Psoas muscle (tissue), 8 donors: ENCODE results near the gene SLC2A9. TPM values are rescaled to one million over a fixed set of nuclear protein-coding genes. Genes with fewer than 3 reads are reported as not detected.

ENCODE experiments used
- ATAC-seq, 4 donors: fragments of 200-7000 bp; cut with Tn5 transposase; one replicate each; pipeline ENCODE4 v1.9.1; 2020; ENCODE audit warnings: moderate library complexity in 3 of 4, mild to moderate bottlenecking in 2 of 4
- DNase-seq, 2 donors: peaks; one replicate each; pipeline ENCODE4 v3.0.0-alpha.2; 2020
- H3K27ac ChIP-seq: fragments of 200-600 bp; one replicate; pipeline ENCODE4 v1.8.0; 2022
- H3K27me3 ChIP-seq, 3 donors: fragments of 200-600 bp in 1 of 3; one replicate each; pipeline versions ENCODE4 v1.6.1 to v1.8.0; 2013 to 2022; ENCODE audit warnings: low read length in 2 of 3, mild to moderate bottlenecking in 2 of 3, moderate library complexity in 1 of 3; ENCODE audit not compliant: insufficient read depth in 3 of 3
- H3K36me3 ChIP-seq, 2 donors: fragments of 200-600 bp in 1 of 2; one replicate each; pipeline versions ENCODE4 v1.6.1 to v1.8.0; 2013 to 2022; ENCODE audit warnings: low read depth in 1 of 2, mild to moderate bottlenecking in 1 of 2, moderate library complexity in 1 of 2; ENCODE audit not compliant: insufficient read depth in 1 of 2
- H3K4me1 ChIP-seq: fragments of 200-600 bp; one replicate; pipeline ENCODE4 v1.8.0; 2022
- H3K4me3 ChIP-seq: fragments of 200-600 bp; one replicate; pipeline ENCODE4 v1.8.0; 2022; ENCODE audit warnings: mild to moderate bottlenecking
- H3K9me3 ChIP-seq: fragments of 200-600 bp; one replicate; pipeline ENCODE4 v1.8.0; 2022
- WGBS, 3 donors: extraction: QIAGEN DNeasy Blood & Tissue Kit; methylation state at CpG; one replicate each; pipeline versions ENCODE4 v1.1.6 to v1.1.7; 2013; 5-methylcytosine and 5-hydroxymethylcytosine counted together
- intact Hi-C, 2 donors: fragments of 100-400 bp; cut with DNase I; formaldehyde crosslinking; loops; one replicate each; pipeline versions ENCODE4 v1.11.0 to v1.14.2; 2022
- polyA plus RNA-seq, 3 donors: library from polyadenylated mRNA; stranded (reverse); fragments of 200-250 nt; gene quantifications; one replicate each; pipeline ENCODE4 v1.2.3, GENCODE V29; 2013
- total RNA-seq, 4 donors: library from RNA; stranded (reverse); fragmentation: NEBNext Ultra II Directional in 2 of 4; extraction: Animal tissue kit (Norgen Biotek cat#: 25700) in 2 of 4; gene quantifications; one replicate each; pipeline versions ENCODE4 v1.2.1 to v1.2.4, GENCODE V29; 2021 to 2023
- TF ChIP-seq, protein P1 (sequence below): fragments of 200-600 bp; IDR thresholded peaks from one replicate; pipeline ENCODE4 v1.8.0; 2022; ENCODE audit warnings: antibody characterized with exemption
- donor health status: healthy with polysubstance abuse.
- donor health status: DM: no; HTN: no; CAD: no; lungs with moderate emphysema.
- donor health status: Bipolar disorder and iron deficiency.
- donor health status: healthy.
- donor health status: DM: yes; HTN: yes; CAD: no.
- donor health status: DM: no; HTN: no; CAD: no.
- donor health status: DM: no; HTN: no; CAD: no.
- donor health status: DM: yes; HTN: yes; CAD: no.

SLC2A9 gene
- total and polyA plus RNA-seq, 7 donors, result 0.37 to 2.7 (median 1.3) TPM

DNA sequence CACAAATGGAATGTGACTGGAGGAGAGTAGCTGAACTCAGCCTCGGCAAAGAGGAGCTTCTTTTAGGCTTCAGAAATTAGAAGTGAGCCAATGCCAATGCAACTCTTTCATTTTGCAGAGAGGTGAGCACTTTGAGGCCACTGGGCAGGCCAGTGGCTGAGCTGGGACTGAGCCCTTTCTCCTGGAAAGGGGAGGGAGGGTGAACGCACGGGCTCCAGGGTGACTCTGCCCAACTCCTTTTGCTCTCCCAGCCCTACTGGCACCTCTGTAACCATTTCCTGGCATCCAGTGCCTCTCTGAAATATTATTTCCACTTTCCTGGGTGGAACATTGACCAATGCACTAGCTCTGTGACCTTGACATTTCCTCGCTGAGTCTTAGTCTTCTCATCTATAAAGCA is 88.1 kb downstream of the SLC2A9 start:
- ATAC-seq (no peak), DNase-seq (no peak)
- no peaks in the 10 kb centered on the region for H3K36me3 ChIP-seq
- no peaks in the 10 kb centered on the region for H3K27me3 ChIP-seq
- no peak overlapping the region for H3K4me3 ChIP-seq
- H3K4me1 ChIP-seq, result no peaks in the 10 kb centered on the region
- WGBS, 3 donors, result 64 to 78% (median 65%) methylated on average over 4 of the region's 4 CpGs
- no peaks in the 10 kb centered on the region for H3K9me3 ChIP-seq
- no peak overlapping the region for H3K27ac ChIP-seq
- intact Hi-C loops, result no loop called here
- TF ChIP-seq, protein P1, sequence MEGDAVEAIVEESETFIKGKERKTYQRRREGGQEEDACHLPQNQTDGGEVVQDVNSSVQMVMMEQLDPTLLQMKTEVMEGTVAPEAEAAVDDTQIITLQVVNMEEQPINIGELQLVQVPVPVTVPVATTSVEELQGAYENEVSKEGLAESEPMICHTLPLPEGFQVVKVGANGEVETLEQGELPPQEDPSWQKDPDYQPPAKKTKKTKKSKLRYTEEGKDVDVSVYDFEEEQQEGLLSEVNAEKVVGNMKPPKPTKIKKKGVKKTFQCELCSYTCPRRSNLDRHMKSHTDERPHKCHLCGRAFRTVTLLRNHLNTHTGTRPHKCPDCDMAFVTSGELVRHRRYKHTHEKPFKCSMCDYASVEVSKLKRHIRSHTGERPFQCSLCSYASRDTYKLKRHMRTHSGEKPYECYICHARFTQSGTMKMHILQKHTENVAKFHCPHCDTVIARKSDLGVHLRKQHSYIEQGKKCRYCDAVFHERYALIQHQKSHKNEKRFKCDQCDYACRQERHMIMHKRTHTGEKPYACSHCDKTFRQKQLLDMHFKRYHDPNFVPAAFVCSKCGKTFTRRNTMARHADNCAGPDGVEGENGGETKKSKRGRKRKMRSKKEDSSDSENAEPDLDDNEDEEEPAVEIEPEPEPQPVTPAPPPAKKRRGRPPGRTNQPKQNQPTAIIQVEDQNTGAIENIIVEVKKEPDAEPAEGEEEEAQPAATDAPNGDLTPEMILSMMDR, result no peak

DNA sequence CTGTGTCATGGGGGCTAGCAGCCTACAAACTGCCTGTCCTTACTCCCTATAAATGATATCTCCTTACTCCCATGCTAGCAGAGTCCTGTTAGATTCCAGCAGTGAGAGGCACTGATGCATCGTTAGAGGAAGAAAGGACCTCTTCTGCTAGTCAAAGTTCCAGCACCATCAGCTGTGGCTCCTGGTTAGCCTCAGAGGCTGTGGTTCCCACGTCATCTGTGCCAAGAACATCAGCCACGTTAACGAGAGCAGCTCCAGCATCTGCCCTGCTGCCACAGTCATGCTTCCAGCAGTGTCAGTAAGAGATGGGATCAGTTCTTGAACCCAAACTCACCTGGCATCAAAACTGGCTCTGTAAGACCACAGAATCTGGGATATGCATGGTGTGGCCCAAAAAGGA is 88.5 kb downstream of the SLC2A9 start:
- intact Hi-C loops, result no loop called here
- WGBS, 3 donors, result 47 to 58% (median 48%) methylated on average over 4 of the region's 4 CpGs

DNA sequence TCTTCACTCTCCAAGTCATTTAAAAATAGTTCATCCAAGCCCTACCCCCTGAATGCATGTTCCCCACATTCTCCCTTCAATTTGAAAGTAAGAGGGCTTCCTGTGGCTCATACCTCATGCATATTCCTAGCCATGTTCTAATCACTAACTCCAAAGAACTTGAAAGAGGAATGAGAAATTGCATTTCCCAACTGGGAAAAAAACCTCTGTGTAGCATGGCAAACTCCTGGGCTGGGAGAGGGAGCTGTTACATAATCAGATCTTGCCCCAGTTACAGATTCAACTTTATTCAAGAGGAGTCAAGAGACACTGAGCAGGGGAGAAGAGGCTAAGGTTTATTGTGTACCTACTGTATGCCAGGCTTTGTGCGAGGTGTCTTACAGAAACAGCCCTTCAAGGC is 90.2 kb downstream of the SLC2A9 start:
- 94 to 98% (median 96%) methylated on average over 1 of the region's 1 CpG for WGBS, 3 donors

More for the DNA sequence above, 88.5 kb downstream of the SLC2A9 start:
- no peaks in the 10 kb centered on the region for H3K4me1 ChIP-seq
- DNase-seq (no peak), ATAC-seq (no peak)
- H3K36me3 ChIP-seq, result no peaks in the 10 kb centered on the region
- no peak overlapping the region for H3K27ac ChIP-seq
- H3K4me3 ChIP-seq, result no peak overlapping the region
- H3K27me3 ChIP-seq, result no peaks in the 10 kb centered on the region
- H3K9me3 ChIP-seq, result no peaks in the 10 kb centered on the region
- TF ChIP-seq, protein P1, result no peak

DNA sequence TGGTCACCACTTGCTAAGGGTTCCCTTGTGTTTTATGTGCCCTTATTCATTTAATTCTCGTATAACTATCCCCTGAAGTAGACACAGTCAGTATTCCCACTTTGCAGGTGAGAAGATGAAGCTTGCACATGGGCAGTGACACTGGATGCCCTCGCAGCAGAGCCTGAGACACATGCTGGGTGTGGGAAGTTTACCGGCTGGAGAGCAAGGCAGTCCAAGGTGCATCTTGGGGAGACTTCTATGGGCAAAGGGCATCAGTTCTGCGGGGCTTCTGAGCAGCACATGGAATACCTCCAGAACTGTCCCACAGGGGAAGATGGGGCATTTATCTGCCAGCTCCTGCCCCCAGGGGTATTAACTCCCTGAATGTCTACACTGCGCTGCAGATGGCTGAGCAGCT is 92.2 kb downstream of the SLC2A9 start:
- intact Hi-C loops, result loop anchor here in 1 of 2 donors (10.0 kb wide), 1 partner anchor 164 kb away; no protein-coding TSS in a partner anchor
- H3K27ac ChIP-seq, result no peak overlapping the region
- WGBS, 3 donors, result 80 to 92% (median 82%) methylated on average over 5 of the region's 5 CpGs
- no peak for ATAC-seq
- DNase-seq, result no peak
- no peaks in the 10 kb centered on the region for H3K4me1 ChIP-seq
- H3K36me3 ChIP-seq, result no peaks in the 10 kb centered on the region
- TF ChIP-seq, protein P1, result no peak
- no peaks in the 10 kb centered on the region for H3K9me3 ChIP-seq
- no peaks in the 10 kb centered on the region for H3K27me3 ChIP-seq
- no peak overlapping the region for H3K4me3 ChIP-seq

More for the DNA sequence above, 90.2 kb downstream of the SLC2A9 start:
- ATAC-seq (no peak), DNase-seq (no peak)
- no peaks in the 10 kb centered on the region for H3K4me1 ChIP-seq
- no peak overlapping the region for H3K4me3 ChIP-seq
- no peaks in the 10 kb centered on the region for H3K36me3 ChIP-seq
- intact Hi-C loops, result no loop called here
- H3K27me3 ChIP-seq, result no peaks in the 10 kb centered on the region
- H3K9me3 ChIP-seq, result no peaks in the 10 kb centered on the region
- TF ChIP-seq, protein P1, result no peak
- H3K27ac ChIP-seq, result no peak overlapping the region
